HEK293 (cell line): ENCODE measurements around the gene TREM1.

Experiments used
- CTCF ChIA-PET: fragments of 350-600 bp; formaldehyde crosslinking; extraction: SDS; loops from one replicate; lab custom pipeline; 2021; ENCODE audit warnings: antibody characterized with exemption; lab: Yijun Ruan, JAX
- POLR2A ChIA-PET: fragments of 300-600 bp; formaldehyde crosslinking; extraction: SDS; loops from one replicate; lab custom pipeline; 2020; ENCODE audit warnings: antibody characterized with exemption, inconsistent platforms; lab: Yijun Ruan, JAX
- H3K27ac ChIP-seq: fragments of 200-500 bp; sonication (Bioruptor generic); 2 replicates; pipeline ENCODE4 v1.5.1; 2014; ENCODE audit warnings: low read depth, low read length, control low read depth, inconsistent platforms; ENCODE audit errors: extremely low read depth
- H3K36me3 ChIP-seq, 2 experiments: fragments of 200-500 bp in 1 of 2; sonication (Bioruptor generic) in 1 of 2; 1 replicate in 1 of 2; 2 replicates in 1 of 2; pipeline ENCODE4 v1.5.1; 2014 to 2017; ENCODE audit warnings: inconsistent platforms in 2 of 2, low read length in 2 of 2; ENCODE audit not compliant: control insufficient read depth in 2 of 2, insufficient read depth in 1 of 2
- H3K4me1 ChIP-seq: fragments of 200-500 bp; sonication (Bioruptor generic); 2 replicates; pipeline ENCODE4 v1.5.1; 2014; ENCODE audit warnings: mild to moderate bottlenecking, low read length, inconsistent platforms; ENCODE audit not compliant: control insufficient read depth, insufficient read depth
- H3K4me3 ChIP-seq: 2 replicates; pipeline ENCODE4 v1.5.1; 2011; ENCODE audit warnings: low read depth, mild to moderate bottlenecking, control low read depth, low read length, moderate library complexity
- H3K9me3 ChIP-seq: fragments of 200-500 bp; sonication (Bioruptor generic); 2 replicates; pipeline ENCODE4 v1.5.1; 2014; ENCODE audit warnings: low read depth, low read length, inconsistent platforms; ENCODE audit not compliant: control insufficient read depth, insufficient read depth
- FEZF1 ChIP-seq: fragments of 450-650 bp; formaldehyde crosslinking; IDR thresholded peaks from 2 replicates; pipeline ENCODE4 v1.5.1; 2016; ENCODE audit warnings: missing biosample characterization, missing genetic modification characterization
- REST ChIP-seq: fragments of 450-650 bp; formaldehyde crosslinking; IDR thresholded peaks from 2 replicates; pipeline ENCODE4 v1.5.1; 2016; ENCODE audit warnings: missing biosample characterization, missing genetic modification characterization
- SP3 ChIP-seq: fragments of 450-650 bp; formaldehyde crosslinking; IDR thresholded peaks from 2 replicates; pipeline ENCODE4 v1.5.1; 2016; ENCODE audit warnings: missing biosample characterization, missing genetic modification characterization
- SP7 ChIP-seq: fragments of 450-650 bp; formaldehyde crosslinking; IDR thresholded peaks from 2 replicates; pipeline ENCODE4 v1.5.1; 2016; ENCODE audit warnings: missing biosample characterization, missing genetic modification characterization
- TCF7L2 ChIP-seq: IDR thresholded peaks from 2 replicates; pipeline ENCODE4 v1.6.1; 2011; ENCODE audit warnings: low read depth, mild to moderate bottlenecking, inconsistent platforms, low read length, moderate library complexity, borderline replicate concordance
- ZNF132 ChIP-seq: fragments of 450-650 bp; formaldehyde crosslinking; IDR thresholded peaks from 2 replicates; pipeline ENCODE4 v1.5.1; 2017; ENCODE audit warnings: missing biosample characterization, missing genetic modification characterization, borderline replicate concordance
- ZNF19 ChIP-seq: fragments of 450-650 bp; formaldehyde crosslinking; IDR thresholded peaks from 2 replicates; pipeline ENCODE4; 2016; ENCODE audit warnings: missing biosample characterization, missing genetic modification characterization, low read depth
- ZNF24 ChIP-seq: fragments of 450-650 bp; formaldehyde crosslinking; IDR thresholded peaks from 2 replicates; pipeline ENCODE4 v1.5.1; 2016; ENCODE audit warnings: missing biosample characterization, missing genetic modification characterization
- ZNF266 ChIP-seq: fragments of 450-650 bp; formaldehyde crosslinking; IDR thresholded peaks from 2 replicates; pipeline ENCODE4 v1.5.1; 2016; ENCODE audit warnings: missing biosample characterization, missing genetic modification characterization, low read depth
- ZNF302 ChIP-seq: fragments of 450-650 bp; formaldehyde crosslinking; IDR thresholded peaks from 2 replicates; pipeline ENCODE4 v1.5.1; 2016; ENCODE audit warnings: missing biosample characterization, missing genetic modification characterization, low read depth
- ZNF433 ChIP-seq: fragments of 450-650 bp; formaldehyde crosslinking; IDR thresholded peaks from 2 replicates; pipeline ENCODE4 v1.5.1; 2016; ENCODE audit warnings: missing biosample characterization, missing genetic modification characterization, low read depth
- ZNF488 ChIP-seq: fragments of 450-650 bp; formaldehyde crosslinking; IDR thresholded peaks from 2 replicates; pipeline ENCODE4 v1.5.1; 2016; ENCODE audit warnings: missing biosample characterization, missing genetic modification characterization
- ZNF529 ChIP-seq: fragments of 450-650 bp; formaldehyde crosslinking; IDR thresholded peaks from 2 replicates; pipeline ENCODE4 v1.5.1; 2017; ENCODE audit warnings: missing genetic modification characterization, missing biosample characterization; ENCODE audit not compliant: insufficient replicate concordance
- ZNF571 ChIP-seq: fragments of 450-650 bp; formaldehyde crosslinking; IDR thresholded peaks from 2 replicates; pipeline ENCODE4 v1.5.0; 2017; ENCODE audit warnings: missing biosample characterization, missing genetic modification characterization
- ZNF664 ChIP-seq: fragments of 450-650 bp; formaldehyde crosslinking; IDR thresholded peaks from 2 replicates; pipeline ENCODE4 v1.5.1; 2016; ENCODE audit warnings: missing biosample characterization, missing genetic modification characterization
- ZNF768 ChIP-seq: fragments of 450-650 bp; formaldehyde crosslinking; IDR thresholded peaks from 2 replicates; pipeline ENCODE4 v1.5.1; 2018; ENCODE audit warnings: missing biosample characterization, mild to moderate bottlenecking, missing genetic modification characterization
- ZSCAN30 ChIP-seq: fragments of 450-650 bp; IDR thresholded peaks from 2 replicates; pipeline ENCODE4 v1.5.1; 2018; ENCODE audit warnings: missing biosample characterization, mild to moderate bottlenecking, missing genetic modification characterization, moderate library complexity
- ZSCAN4 ChIP-seq: fragments of 450-650 bp; formaldehyde crosslinking; IDR thresholded peaks from 2 replicates; pipeline ENCODE4 v1.5.1; 2017; ENCODE audit warnings: missing biosample characterization, missing genetic modification characterization
- TF ChIP-seq, protein P1 (sequence below): fragments of 450-650 bp; formaldehyde crosslinking; IDR thresholded peaks from 2 replicates; pipeline ENCODE4 v1.5.0; 2017; ENCODE audit warnings: missing biosample characterization, missing genetic modification characterization, borderline replicate concordance
- TF ChIP-seq, protein P2 (sequence below): fragments of 450-650 bp; formaldehyde crosslinking; IDR thresholded peaks from 2 replicates; pipeline ENCODE4 v1.5.1; 2016; ENCODE audit warnings: missing biosample characterization, missing genetic modification characterization, borderline replicate concordance
- TF ChIP-seq, protein P3 (sequence below): fragments of 450-650 bp; formaldehyde crosslinking; IDR thresholded peaks from 2 replicates; pipeline ENCODE4 v1.5.1; 2017; ENCODE audit warnings: missing biosample characterization, missing genetic modification characterization

TREM1 gene

DNA sequence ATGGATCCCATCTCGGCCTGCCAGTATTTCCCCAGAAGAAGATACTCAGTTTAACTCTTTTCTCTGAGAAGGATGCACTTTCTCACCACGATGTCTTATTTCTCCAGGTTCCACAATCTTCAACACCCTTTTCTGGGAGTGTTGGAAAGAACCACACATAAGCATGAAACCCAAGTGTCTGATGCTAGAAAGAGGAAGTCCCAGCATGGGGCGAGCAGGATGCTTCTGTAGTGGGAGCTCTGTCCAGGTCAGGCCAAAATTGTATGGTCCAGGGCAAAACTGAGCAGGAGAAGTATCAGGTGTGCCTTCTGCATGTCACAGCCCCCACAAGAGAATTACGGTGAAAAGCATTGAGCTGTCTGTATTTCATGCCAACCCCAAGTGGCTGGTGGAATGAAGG is 11.0 kb downstream of the TREM1 start (continued):
- no peak for TF ChIP-seq ZNF24 (tag by site-specific recombination)
- no peak for TF ChIP-seq ZNF266 (tag by site-specific recombination)

GRCh38 chr6:41274256-41274655 is 12.2 kb downstream of the TREM1 start:
- TF ChIP-seq, protein P1, sequence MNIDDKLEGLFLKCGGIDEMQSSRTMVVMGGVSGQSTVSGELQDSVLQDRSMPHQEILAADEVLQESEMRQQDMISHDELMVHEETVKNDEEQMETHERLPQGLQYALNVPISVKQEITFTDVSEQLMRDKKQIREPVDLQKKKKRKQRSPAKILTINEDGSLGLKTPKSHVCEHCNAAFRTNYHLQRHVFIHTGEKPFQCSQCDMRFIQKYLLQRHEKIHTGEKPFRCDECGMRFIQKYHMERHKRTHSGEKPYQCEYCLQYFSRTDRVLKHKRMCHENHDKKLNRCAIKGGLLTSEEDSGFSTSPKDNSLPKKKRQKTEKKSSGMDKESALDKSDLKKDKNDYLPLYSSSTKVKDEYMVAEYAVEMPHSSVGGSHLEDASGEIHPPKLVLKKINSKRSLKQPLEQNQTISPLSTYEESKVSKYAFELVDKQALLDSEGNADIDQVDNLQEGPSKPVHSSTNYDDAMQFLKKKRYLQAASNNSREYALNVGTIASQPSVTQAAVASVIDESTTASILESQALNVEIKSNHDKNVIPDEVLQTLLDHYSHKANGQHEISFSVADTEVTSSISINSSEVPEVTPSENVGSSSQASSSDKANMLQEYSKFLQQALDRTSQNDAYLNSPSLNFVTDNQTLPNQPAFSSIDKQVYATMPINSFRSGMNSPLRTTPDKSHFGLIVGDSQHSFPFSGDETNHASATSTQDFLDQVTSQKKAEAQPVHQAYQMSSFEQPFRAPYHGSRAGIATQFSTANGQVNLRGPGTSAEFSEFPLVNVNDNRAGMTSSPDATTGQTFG (tag by site-specific recombination) = no peak
- TF ChIP-seq TCF7L2 = no peak
- TF ChIP-seq ZNF19 (tag by site-specific recombination) = no peak
- TF ChIP-seq ZSCAN4 = no peak
- no peak for TF ChIP-seq ZNF302 (tag by site-specific recombination)
- no peak for TF ChIP-seq ZNF529
- TF ChIP-seq ZNF571 (tag by site-specific recombination) = no peak
- no peak for TF ChIP-seq FEZF1
- TF ChIP-seq ZSCAN30 (tag by site-specific recombination) = no peak
- no peak for TF ChIP-seq ZNF768
- no peak for TF ChIP-seq ZNF433 (tag by site-specific recombination)
- TF ChIP-seq SP3 (tag by site-specific recombination) = no peak
- TF ChIP-seq ZNF132 (tag by site-specific recombination) = no peak
- TF ChIP-seq ZNF488 (tag by site-specific recombination) = no peak
- TF ChIP-seq, all 188 proteins: peak for 0
- ChIA-PET POLR2A (no interaction called here), CTCF (interaction anchor here (0.7 to 1.2 kb wide), 3 partner anchors 45 to 376 kb away, joined by 3 to 4 read pairs (median 3); no protein-coding TSS in a partner anchor)
- Histone ChIP-seq H3K27ac (no peak overlapping the region), H3K4me1 (no peaks in the 10 kb centered on the region), H3K9me3 (no peaks in the 10 kb centered on the region), H3K36me3 (no peaks in the 10 kb centered on the region), H3K4me3 (no peak overlapping the region)

DNA sequence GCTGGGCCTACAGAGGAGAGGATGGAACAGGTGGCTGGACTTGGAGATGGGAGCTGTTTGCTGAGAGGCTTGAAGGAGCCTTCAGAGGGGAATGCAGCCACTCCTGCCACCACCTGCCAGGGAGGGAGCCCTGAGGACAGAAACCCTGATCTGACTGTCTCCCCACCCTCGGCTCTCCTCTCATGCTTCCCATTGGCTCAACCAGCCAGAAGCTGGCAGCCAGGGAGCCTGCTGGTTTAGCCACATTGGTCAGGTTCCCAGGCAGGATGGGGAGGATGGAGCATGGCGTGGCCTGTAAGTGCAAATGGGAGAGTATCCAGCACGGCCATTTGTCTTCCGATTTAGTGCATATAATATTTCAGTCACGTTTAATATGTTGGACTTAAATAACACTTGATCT is 12.8 kb downstream of the TREM1 start:
- Histone ChIP-seq H3K4me3 (no peak overlapping the region), H3K4me1 (no peaks in the 10 kb centered on the region)
- CTCF ChIA-PET = interaction anchor here (1.1 to 1.2 kb wide), 2 partner anchors 46 to 91 kb away, joined by 3 read pairs; no protein-coding TSS in a partner anchor
- TF ChIP-seq, protein P2, sequence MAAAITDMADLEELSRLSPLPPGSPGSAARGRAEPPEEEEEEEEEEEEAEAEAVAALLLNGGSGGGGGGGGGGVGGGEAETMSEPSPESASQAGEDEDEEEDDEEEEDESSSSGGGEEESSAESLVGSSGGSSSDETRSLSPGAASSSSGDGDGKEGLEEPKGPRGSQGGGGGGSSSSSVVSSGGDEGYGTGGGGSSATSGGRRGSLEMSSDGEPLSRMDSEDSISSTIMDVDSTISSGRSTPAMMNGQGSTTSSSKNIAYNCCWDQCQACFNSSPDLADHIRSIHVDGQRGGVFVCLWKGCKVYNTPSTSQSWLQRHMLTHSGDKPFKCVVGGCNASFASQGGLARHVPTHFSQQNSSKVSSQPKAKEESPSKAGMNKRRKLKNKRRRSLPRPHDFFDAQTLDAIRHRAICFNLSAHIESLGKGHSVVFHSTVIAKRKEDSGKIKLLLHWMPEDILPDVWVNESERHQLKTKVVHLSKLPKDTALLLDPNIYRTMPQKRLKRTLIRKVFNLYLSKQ (tag by site-specific recombination) = no peak
- TF ChIP-seq, protein P3, sequence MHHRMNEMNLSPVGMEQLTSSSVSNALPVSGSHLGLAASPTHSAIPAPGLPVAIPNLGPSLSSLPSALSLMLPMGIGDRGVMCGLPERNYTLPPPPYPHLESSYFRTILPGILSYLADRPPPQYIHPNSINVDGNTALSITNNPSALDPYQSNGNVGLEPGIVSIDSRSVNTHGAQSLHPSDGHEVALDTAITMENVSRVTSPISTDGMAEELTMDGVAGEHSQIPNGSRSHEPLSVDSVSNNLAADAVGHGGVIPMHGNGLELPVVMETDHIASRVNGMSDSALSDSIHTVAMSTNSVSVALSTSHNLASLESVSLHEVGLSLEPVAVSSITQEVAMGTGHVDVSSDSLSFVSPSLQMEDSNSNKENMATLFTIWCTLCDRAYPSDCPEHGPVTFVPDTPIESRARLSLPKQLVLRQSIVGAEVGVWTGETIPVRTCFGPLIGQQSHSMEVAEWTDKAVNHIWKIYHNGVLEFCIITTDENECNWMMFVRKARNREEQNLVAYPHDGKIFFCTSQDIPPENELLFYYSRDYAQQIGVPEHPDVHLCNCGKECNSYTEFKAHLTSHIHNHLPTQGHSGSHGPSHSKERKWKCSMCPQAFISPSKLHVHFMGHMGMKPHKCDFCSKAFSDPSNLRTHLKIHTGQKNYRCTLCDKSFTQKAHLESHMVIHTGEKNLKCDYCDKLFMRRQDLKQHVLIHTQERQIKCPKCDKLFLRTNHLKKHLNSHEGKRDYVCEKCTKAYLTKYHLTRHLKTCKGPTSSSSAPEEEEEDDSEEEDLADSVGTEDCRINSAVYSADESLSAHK (tag by site-specific recombination) = no peak
- no peak for TF ChIP-seq SP7 (tag by site-specific recombination)
- TF ChIP-seq ZNF664 (tag by site-specific recombination) = no peak
- TF ChIP-seq REST (tag by site-specific recombination) = no peak

More for the DNA sequence above, 12.8 kb downstream of the TREM1 start:
- Histone ChIP-seq H3K9me3 (no peaks in the 10 kb centered on the region), H3K36me3 (no peaks in the 10 kb centered on the region), H3K27ac (no peak overlapping the region)
- POLR2A ChIA-PET = no interaction called here
